Measurements from ENCODE around the gene KNDC1. TPM values are rescaled to one million over a fixed set of nuclear protein-coding genes. Genes with fewer than 3 reads are reported as not detected.
A peak's percentile ranks its signal among the peaks of the same experiment; 100 is the strongest.

Gene KNDC1
- total RNA-seq, 2 donors from 2014 or later, result 0.05 to 0.36 TPM

- DNase-seq (ENCODE audit: low spot score), result no peak
- Mint-ChIP-seq H3K4me3 (no peak overlapping the region), H3K27me3 (peaks cover 0 to 6% of the 10 kb centered on the region in 2 donors), H3K27ac (no peak overlapping the region), H3K4me1 (ENCODE audit: low read depth in 2 of 2) (no peaks in the 10 kb centered on the region), H3K36me3 (no peaks in the 10 kb centered on the region), H3K9me3 (no peaks in the 10 kb centered on the region)
- ATAC-seq, result peak in 1 of 2 donors; percentile 13
These were observed 1.0 kb upstream of the KNDC1 start for GRCh38 chr10:133158756-133159610.

DNA sequence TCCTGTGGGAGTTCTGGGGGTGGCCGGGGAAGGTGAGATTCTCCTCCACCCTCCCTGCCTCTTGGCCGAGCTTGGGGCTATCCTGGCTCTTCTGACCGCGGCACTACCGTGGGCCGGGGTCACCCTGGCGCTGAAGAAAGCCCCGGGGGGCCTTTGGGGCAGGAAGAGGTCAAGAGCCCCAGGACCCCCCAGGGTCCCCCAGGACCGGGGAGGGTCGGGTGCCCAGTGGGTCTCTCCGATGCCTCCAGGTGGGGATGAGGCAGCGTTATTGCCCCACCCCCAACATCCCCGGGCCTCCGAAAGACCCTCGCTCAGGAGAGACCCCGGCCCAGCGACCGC lies 439 bp upstream of the KNDC1 start:
- Mint-ChIP-seq H3K9me3 (no peaks in the 10 kb centered on the region), H3K27me3 (peaks cover 0 to 6% of the 10 kb centered on the region in 2 donors), H3K36me3 (no peaks in the 10 kb centered on the region), H3K4me3 (no peak overlapping the region), H3K27ac (no peak overlapping the region), H3K4me1 (ENCODE audit: low read depth in 2 of 2) (no peaks in the 10 kb centered on the region)
- ATAC-seq (no peak), DNase-seq (ENCODE audit: low spot score) (no peak)

DNA sequence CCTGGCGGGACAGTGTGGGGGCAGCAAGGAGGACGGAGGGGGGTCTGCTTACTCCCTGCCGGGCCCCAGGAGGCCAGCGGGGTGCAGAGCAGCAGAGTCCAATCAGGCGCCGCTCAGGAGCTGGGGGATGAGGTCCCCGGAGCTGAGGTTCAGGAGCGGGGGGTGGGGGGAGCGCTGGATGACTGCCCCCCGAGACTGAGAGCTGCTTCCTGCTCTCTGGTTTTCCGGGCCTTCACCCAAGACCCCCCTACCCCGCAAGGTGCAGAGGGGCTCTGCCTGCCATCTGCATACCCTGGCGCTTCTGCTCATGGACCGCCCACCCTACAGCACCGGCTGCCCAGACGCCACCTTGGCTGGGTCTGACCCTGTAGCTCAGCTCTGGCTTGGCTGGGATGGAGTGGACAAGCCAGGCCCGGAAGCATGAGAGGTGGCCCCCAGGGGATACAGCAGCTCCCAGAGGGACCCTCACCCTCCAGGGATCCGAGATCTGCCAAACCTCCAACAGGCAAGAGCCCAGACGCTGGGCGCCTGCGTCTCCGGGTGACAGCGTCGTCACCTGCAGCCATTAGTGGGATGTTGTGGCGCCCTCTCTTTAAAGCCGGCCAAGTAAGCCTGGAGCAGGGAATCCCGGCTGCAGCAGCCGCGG lies 930 bp downstream of the KNDC1 start:
- Mint-ChIP-seq H3K36me3 (no peaks in the 10 kb centered on the region), H3K4me1 (ENCODE audit: low read depth in 2 of 2) (no peaks in the 10 kb centered on the region), H3K27me3 (peaks cover 0 to 6% of the 10 kb centered on the region in 2 donors), H3K9me3 (no peaks in the 10 kb centered on the region), H3K4me3 (peak overlapping the region; percentile 48), H3K27ac (no peak overlapping the region)
- no peak for DNase-seq (ENCODE audit: low spot score)
- no peak for ATAC-seq

GRCh38 chr10:133161486-133162109 lies 1.6 kb downstream of the KNDC1 start:
- no peak overlapping the region for H3K4me3 Mint-ChIP-seq
- no peak for ATAC-seq
- H3K27ac Mint-ChIP-seq, result no peak overlapping the region
- H3K4me1 Mint-ChIP-seq (ENCODE audit: low read depth in 2 of 2), result no peaks in the 10 kb centered on the region
- peaks cover 0 to 6% of the 10 kb centered on the region in 2 donors for H3K27me3 Mint-ChIP-seq
- no peaks in the 10 kb centered on the region for H3K36me3 Mint-ChIP-seq
- no peaks in the 10 kb centered on the region for H3K9me3 Mint-ChIP-seq
- peak; percentile 31 for DNase-seq (ENCODE audit: low spot score)

DNA sequence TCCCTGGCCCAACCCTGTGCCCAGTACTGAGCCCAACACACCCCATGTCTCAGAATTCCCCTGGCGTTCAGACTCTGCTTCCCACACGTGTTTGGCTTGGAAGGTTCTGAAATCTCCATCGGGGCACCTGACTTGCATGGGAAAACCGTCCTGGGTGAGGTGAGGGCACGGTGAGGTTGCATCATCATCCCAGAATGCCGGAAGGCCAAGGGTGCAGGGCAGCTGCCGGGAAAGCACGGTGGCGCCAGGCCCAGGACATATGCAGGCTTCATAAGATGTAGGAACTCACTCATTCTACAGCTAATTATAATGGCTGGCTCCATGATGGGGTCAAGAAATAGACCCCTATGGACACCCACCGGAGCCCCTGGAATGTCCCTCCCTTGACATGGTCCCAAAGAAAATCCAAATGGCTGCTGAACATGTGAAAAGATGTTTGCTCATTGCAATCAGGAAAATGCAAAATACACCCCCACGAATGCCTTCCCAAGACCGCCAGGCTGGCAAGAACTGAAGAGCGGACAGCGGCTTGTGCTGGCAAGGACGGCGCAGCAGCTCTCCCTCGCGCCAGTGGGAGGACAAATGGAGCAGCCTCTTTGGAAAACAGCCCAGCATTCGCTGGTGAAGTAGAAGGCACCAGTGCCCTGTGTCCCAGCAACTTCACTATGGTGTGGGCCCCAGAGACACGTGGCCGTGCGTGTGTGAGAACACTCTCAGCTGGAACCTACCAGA lies 2.3 kb downstream of the KNDC1 start:
- Mint-ChIP-seq H3K27ac (no peak overlapping the region), H3K9me3 (no peaks in the 10 kb centered on the region), H3K36me3 (no peaks in the 10 kb centered on the region), H3K4me3 (no peak overlapping the region), H3K4me1 (ENCODE audit: low read depth in 2 of 2) (no peaks in the 10 kb centered on the region), H3K27me3 (peaks cover 0 to 6% of the 10 kb centered on the region in 2 donors)
- DNase-seq (ENCODE audit: low spot score), result peak; percentile 51
- ATAC-seq, result no peak

DNA sequence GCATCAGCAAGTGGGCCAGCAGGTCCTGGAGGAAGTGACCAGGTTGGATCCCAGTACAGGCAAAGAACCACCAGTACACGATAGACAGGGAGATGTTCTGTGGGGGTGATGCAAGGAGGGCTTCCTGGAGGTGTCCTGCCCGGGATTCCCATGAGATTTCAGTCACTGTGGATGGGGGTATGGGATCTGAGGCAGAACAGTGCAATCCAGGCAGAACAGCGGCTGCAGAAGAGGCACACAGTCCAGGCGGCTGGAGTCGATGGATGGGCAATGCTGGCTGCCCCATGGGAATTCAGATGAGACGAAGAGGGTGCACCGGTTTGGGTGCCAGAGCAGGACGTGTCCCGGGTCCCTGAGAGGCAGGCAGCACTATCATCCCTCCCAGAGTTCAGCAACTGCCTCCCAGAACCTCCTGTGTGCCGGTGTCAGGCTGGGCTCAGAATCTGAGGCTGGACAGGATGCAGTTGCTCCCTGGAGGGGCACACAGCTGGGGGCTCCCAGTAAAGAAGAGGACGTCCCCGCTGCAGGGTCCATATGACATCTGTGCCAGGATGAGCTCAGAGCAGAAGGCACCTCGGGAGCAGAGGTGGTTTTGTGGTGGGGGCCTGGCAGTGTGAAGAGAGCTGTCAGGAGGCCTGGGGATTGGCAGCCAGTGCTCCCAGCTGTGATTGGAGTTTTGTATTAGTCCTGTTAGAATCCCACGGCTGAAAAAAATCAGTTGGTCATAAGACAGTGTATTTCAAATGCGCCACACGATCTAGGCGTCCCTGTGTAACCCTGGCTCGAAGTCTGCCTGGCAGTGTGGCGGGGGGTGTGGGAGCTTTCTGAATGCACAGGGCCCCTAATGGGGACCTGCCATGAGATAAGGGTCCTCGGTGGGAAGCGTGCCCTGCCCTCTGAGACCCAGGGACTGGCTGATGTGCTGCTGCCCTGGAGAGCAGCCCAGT lies 3.2 kb downstream of the KNDC1 start:
- H3K27ac Mint-ChIP-seq, result no peak overlapping the region
- peaks cover 0 to 6% of the 10 kb centered on the region in 2 donors for H3K27me3 Mint-ChIP-seq
- no peaks in the 10 kb centered on the region for H3K36me3 Mint-ChIP-seq
- no peak for ATAC-seq
- H3K4me1 Mint-ChIP-seq (ENCODE audit: low read depth in 2 of 2), result no peaks in the 10 kb centered on the region
- H3K4me3 Mint-ChIP-seq, result no peak overlapping the region
- DNase-seq (ENCODE audit: low spot score), result peak; percentile 42
- no peaks in the 10 kb centered on the region for H3K9me3 Mint-ChIP-seq

DNA sequence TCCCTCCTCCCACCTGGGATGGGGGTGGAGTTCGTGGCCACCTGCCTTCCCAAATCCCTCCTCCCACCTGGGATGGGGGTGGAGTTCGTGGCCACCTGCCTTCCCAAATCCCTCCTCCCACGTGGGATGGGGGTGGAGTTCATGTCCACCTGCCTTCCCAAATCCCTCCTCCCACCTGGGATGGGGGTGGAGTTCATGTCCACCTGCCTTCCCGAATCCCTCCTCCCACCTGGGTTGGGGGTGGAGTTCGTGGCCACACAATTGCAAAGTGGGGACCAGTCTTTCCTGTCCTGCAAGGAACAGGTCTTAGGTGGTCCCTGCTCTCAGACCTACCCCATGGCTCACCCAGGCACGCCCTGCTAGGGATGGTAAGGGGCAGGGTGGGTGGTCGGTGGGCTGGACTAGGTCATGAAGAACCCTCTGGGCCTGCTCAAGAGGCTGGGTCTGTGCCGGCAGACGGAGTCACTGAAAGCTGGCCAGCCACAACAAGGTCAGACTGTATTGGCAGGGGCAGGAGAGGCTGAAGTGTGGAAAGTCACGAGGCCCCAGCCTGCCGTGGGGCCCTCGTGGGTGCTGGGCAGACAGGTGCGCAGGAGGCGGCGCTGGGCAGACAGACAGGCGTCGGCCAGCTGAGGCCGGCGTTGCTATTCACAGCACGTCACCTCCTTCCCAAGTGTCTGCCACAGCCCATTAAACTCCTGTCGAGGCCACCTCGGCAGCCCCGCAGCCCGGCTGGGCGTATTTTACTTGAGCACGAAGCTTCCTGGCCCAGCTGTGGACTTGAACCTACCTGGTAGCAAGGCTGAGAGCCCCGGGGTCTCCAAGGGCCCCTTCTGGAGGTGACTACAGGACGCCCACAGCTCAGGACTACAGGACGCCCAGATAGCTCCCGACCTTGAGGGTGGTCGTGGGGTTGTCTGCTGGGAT lies 4.1 kb downstream of the KNDC1 start:
- H3K27me3 Mint-ChIP-seq, result peaks cover 0 to 6% of the 10 kb centered on the region in 2 donors
- DNase-seq (ENCODE audit: low spot score), result peak; percentile 57

GRCh38 chr10:133164816-133165555 lies 5.0 kb downstream of the KNDC1 start:
- DNase-seq (ENCODE audit: low spot score), result peak; percentile 54
- Mint-ChIP-seq H3K4me3 (no peak overlapping the region), H3K27ac (no peak overlapping the region), H3K9me3 (no peaks in the 10 kb centered on the region), H3K36me3 (no peaks in the 10 kb centered on the region), H3K27me3 (peaks cover 0 to 6% of the 10 kb centered on the region in 2 donors), H3K4me1 (ENCODE audit: low read depth in 2 of 2) (no peaks in the 10 kb centered on the region)
- ATAC-seq, result no peak

More for the DNA sequence above, 4.1 kb downstream of the KNDC1 start:
- no peaks in the 10 kb centered on the region for H3K4me1 Mint-ChIP-seq (ENCODE audit: low read depth in 2 of 2)
- no peaks in the 10 kb centered on the region for H3K36me3 Mint-ChIP-seq
- ATAC-seq, result no peak
- no peaks in the 10 kb centered on the region for H3K9me3 Mint-ChIP-seq
- H3K4me3 Mint-ChIP-seq, result no peak overlapping the region
- no peak overlapping the region for H3K27ac Mint-ChIP-seq

DNA sequence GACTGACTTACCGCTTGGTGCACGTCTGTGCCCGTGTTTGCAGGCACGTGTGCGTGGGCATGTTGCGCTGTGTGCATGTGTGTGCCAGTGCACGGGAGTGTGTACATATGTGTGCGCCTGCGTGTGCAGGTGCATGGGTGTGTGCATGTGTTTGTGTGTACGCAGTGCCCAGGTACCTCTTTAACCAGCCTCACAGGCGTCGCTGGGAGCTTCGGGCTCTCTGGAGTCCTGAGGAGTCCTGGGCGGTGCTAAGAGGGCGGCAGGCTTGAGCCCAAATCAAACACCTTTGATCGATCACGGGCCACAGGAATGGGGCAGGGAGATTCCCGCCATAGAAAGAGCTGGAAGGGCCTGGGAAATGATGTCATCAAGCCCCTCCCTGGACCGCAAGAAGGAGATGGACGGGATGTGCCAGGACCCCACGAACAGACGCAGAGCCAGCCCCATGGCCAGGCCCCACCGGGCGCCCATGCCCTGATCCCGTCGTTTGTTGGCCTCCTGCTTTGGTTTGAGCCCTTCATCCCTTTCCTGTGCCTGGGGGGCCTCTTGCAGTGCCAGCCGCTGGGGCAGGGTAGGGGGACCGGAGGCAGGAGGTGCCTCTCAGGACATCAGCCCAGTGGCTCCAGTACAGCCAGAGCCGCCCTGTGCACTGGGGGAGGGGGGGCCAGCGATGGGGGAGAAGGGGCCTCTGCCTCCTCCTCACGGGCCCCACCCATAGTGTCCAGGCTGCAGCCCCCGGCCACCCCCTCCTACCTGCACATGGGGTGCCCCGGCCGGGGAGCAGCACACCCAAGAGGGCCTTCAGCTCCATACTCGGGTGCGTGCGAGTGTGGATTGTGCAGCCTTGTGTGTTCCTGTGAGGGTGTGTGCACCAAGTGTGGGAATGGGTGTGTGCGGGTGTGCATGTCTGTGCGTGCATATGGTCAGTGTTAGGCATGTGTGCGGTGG lies 5.8 kb downstream of the KNDC1 start:
- Mint-ChIP-seq H3K27ac (no peak overlapping the region), H3K4me3 (no peak overlapping the region), H3K9me3 (no peaks in the 10 kb centered on the region), H3K36me3 (no peaks in the 10 kb centered on the region), H3K27me3 (peaks cover 0 to 6% of the 10 kb centered on the region in 2 donors), H3K4me1 (ENCODE audit: low read depth in 2 of 2) (no peaks in the 10 kb centered on the region)
- ATAC-seq, result peak in 1 of 2 donors; percentile 3
- DNase-seq (ENCODE audit: low spot score), result peak; percentile 58

DNA sequence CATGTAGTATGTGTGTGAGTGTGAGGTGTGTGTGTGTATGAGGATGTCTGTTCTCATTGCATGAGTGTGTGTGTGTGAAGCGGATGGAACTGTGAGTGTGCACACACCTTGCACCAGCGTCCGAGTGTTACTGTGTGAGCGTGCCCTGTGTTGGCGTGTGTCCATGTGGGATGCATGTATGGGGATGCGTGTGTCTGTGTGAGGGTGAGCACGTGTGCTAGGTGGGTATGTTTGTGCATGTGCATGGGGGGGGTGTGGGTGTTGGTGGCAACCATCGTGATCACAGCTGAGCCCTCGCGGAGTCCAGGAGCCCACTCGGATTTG lies 6.4 kb downstream of the KNDC1 start:
- H3K4me3 Mint-ChIP-seq, result no peak overlapping the region
- no peaks in the 10 kb centered on the region for H3K9me3 Mint-ChIP-seq
- no peak overlapping the region for H3K27ac Mint-ChIP-seq
- no peaks in the 10 kb centered on the region for H3K36me3 Mint-ChIP-seq
- peaks cover 0 to 6% of the 10 kb centered on the region in 2 donors for H3K27me3 Mint-ChIP-seq
- ATAC-seq (peak; percentile 7 to 25), DNase-seq (ENCODE audit: low spot score) (peak; percentile 55)
- no peaks in the 10 kb centered on the region for H3K4me1 Mint-ChIP-seq (ENCODE audit: low read depth in 2 of 2)
